Immature natural killer cell (primary cell): ENCODE data around the gene GPX4. TPM values are rescaled to one million over a fixed set of nuclear protein-coding genes. Genes with fewer than 3 reads are reported as not detected.

Source experiments
- DNase-seq, 3 donors: peaks; one replicate each; pipeline ENCODE4 v3.0.0; 2022; ENCODE audit warnings: mixed read lengths in 1 of 3
- H3K27ac Mint-ChIP-seq, 6 donors: one replicate each; pipeline ENCODE4 v1.8.0; 2020; ENCODE audit warnings: mixed read lengths in 6 of 6, mild to moderate bottlenecking in 5 of 6, inconsistent platforms in 4 of 6, moderate library complexity in 3 of 6
- H3K27me3 Mint-ChIP-seq, 3 donors: one replicate each; pipeline ENCODE4 v1.8.0; 2020 to 2021; ENCODE audit warnings: low read depth in 3 of 3, mild to moderate bottlenecking in 3 of 3, mixed read lengths in 3 of 3, moderate library complexity in 3 of 3, inconsistent platforms in 1 of 3
- H3K36me3 Mint-ChIP-seq, 3 donors: one replicate each; pipeline ENCODE4 v1.8.0; 2020; ENCODE audit warnings: mixed read lengths in 3 of 3, inconsistent platforms in 2 of 3, mild to moderate bottlenecking in 2 of 3
- H3K4me1 Mint-ChIP-seq, 2 donors: one replicate each; pipeline ENCODE4 v1.8.0; 2020; ENCODE audit warnings: inconsistent platforms in 2 of 2, mild to moderate bottlenecking in 2 of 2, mixed read lengths in 2 of 2, moderate library complexity in 1 of 2
- H3K4me3 Mint-ChIP-seq, 5 donors: one replicate each; pipeline ENCODE4 v1.8.0; 2020; ENCODE audit warnings: mild to moderate bottlenecking in 5 of 5, mixed read lengths in 5 of 5, inconsistent platforms in 3 of 5, moderate library complexity in 3 of 5
- H3K9me3 Mint-ChIP-seq, 6 donors: one replicate each; pipeline ENCODE4 v1.8.0; 2020; ENCODE audit warnings: mild to moderate bottlenecking in 6 of 6, mixed read lengths in 6 of 6, inconsistent platforms in 4 of 6, moderate library complexity in 3 of 6
- polyA plus RNA-seq, 3 donors: library from polyadenylated mRNA; unstranded; fragments of 300-500 nt; fragmentation: Illumina TruSeq; gene quantifications; one replicate each; pipeline ENCODE4 v1.2.3, GENCODE V29; 2021

GPX4 gene
- polyA plus RNA-seq, 3 donors from 2014 or later = 225 to 320 (median 280) TPM

GRCh38 chr19:1064661-1065605 is 38.9 kb upstream of the GPX4 start:
- Mint-ChIP-seq H3K9me3 (no peaks in the 10 kb centered on the region), H3K27ac (peak overlapping the region in 5 of 6 donors; percentile 24 to 85 (median 66)), H3K27me3 (peaks cover 6 to 21% (median 10%) of the 10 kb centered on the region in 3 donors), H3K4me3 (peak overlapping the region; percentile 45 to 71 (median 64)), H3K36me3 (peaks cover 7 to 8% (median 8%) of the 10 kb centered on the region in 3 donors), H3K4me1 (peaks cover 27 to 33% of the 10 kb centered on the region in 2 donors)
- peak; percentile 60 to 66 (median 60) for DNase-seq

- H3K36me3 Mint-ChIP-seq = peaks cover 7 to 8% (median 8%) of the 10 kb centered on the region in 3 donors
- no peaks in the 10 kb centered on the region for H3K9me3 Mint-ChIP-seq
- H3K4me1 Mint-ChIP-seq = peaks cover 30 to 35% of the 10 kb centered on the region in 2 donors
- DNase-seq = no peak
- H3K4me3 Mint-ChIP-seq = peak overlapping the region; percentile 2 to 52 (median 40)
- H3K27me3 Mint-ChIP-seq = peaks cover 9 to 21% (median 10%) of the 10 kb centered on the region in 3 donors
- H3K27ac Mint-ChIP-seq = peak overlapping the region in 5 of 6 donors; percentile 17 to 84 (median 40)
These were observed 38.1 kb upstream of the GPX4 start for GRCh38 chr19:1065606-1066109.

GRCh38 chr19:1066251-1066747 is 37.5 kb upstream of the GPX4 start:
- H3K4me3 Mint-ChIP-seq = peak overlapping the region; percentile 73 to 98 (median 80)
- H3K27me3 Mint-ChIP-seq = peaks cover 9 to 21% (median 10%) of the 10 kb centered on the region in 3 donors
- H3K27ac Mint-ChIP-seq = peak overlapping the region in 4 of 6 donors; percentile 84 to 96 (median 89)
- peaks cover 7 to 8% (median 8%) of the 10 kb centered on the region in 3 donors for H3K36me3 Mint-ChIP-seq
- H3K4me1 Mint-ChIP-seq = peaks cover 30 to 35% of the 10 kb centered on the region in 2 donors
- no peak for DNase-seq
- H3K9me3 Mint-ChIP-seq = no peaks in the 10 kb centered on the region

- no peaks in the 10 kb centered on the region for H3K9me3 Mint-ChIP-seq
- DNase-seq = peak; percentile 88 to 90 (median 89)
- peak within 1 kb of the TSS; percentile 90 to 98 (median 95) for H3K4me3 Mint-ChIP-seq
- H3K27ac Mint-ChIP-seq = peak within 1 kb of the TSS; percentile 95 to 98 (median 96)
- peaks cover 10 to 22% (median 12%) of the 10 kb centered on the region in 3 donors for H3K27me3 Mint-ChIP-seq
- peaks cover 7 to 10% (median 10%) of the 10 kb centered on the region in 3 donors for H3K36me3 Mint-ChIP-seq
- peaks cover 33 to 38% of the 10 kb centered on the region in 2 donors for H3K4me1 Mint-ChIP-seq
These were observed 37.0 kb upstream of the GPX4 start, which contains the start of gene ARHGAP45 for GRCh38 chr19:1066748-1067340. Gene ARHGAP45, plus strand, starts transcription at chr19:1067167. Its CDS starts 239 bp downstream, at chr19:1067406.

- no peaks in the 10 kb centered on the region for H3K9me3 Mint-ChIP-seq
- peaks cover 39 to 44% of the 10 kb centered on the region in 2 donors for H3K4me1 Mint-ChIP-seq
- peaks cover 7 to 15% (median 12%) of the 10 kb centered on the region in 3 donors for H3K36me3 Mint-ChIP-seq
- peak in 1 of 3 donors; percentile 84 for DNase-seq
- H3K4me3 Mint-ChIP-seq = peak overlapping the region; percentile 90 to 98 (median 95)
- peaks cover 12 to 26% (median 13%) of the 10 kb centered on the region in 3 donors for H3K27me3 Mint-ChIP-seq
- H3K27ac Mint-ChIP-seq = peak overlapping the region; percentile 95 to 98 (median 96)
These were observed 36.3 kb upstream of the GPX4 start for GRCh38 chr19:1067341-1067957.

- H3K27me3 Mint-ChIP-seq = peaks cover 13 to 32% (median 15%) of the 10 kb centered on the region in 3 donors
- DNase-seq = peak; percentile 64 to 74 (median 73)
- peaks cover 48 to 50% of the 10 kb centered on the region in 2 donors for H3K4me1 Mint-ChIP-seq
- H3K4me3 Mint-ChIP-seq = peak overlapping the region; percentile 90 to 98 (median 95)
- peak overlapping the region; percentile 95 to 98 (median 96) for H3K27ac Mint-ChIP-seq
- no peaks in the 10 kb centered on the region for H3K9me3 Mint-ChIP-seq
- H3K36me3 Mint-ChIP-seq = peaks cover 7 to 17% (median 12%) of the 10 kb centered on the region in 3 donors
These were observed 35.5 kb upstream of the GPX4 start for GRCh38 chr19:1068009-1069001.

GRCh38 chr19:1069009-1069779 is 34.6 kb upstream of the GPX4 start:
- peak; percentile 71 to 79 (median 75) for DNase-seq
- peak overlapping the region; percentile 91 to 97 (median 96) for H3K27ac Mint-ChIP-seq
- H3K9me3 Mint-ChIP-seq = no peaks in the 10 kb centered on the region
- H3K27me3 Mint-ChIP-seq = peaks cover 13 to 40% (median 15%) of the 10 kb centered on the region in 3 donors
- H3K36me3 Mint-ChIP-seq = peaks cover 7 to 17% (median 12%) of the 10 kb centered on the region in 3 donors
- H3K4me1 Mint-ChIP-seq = peaks cover 47 to 53% of the 10 kb centered on the region in 2 donors
- peak overlapping the region; percentile 83 to 98 (median 91) for H3K4me3 Mint-ChIP-seq

- H3K27ac Mint-ChIP-seq = no peak overlapping the region
- H3K36me3 Mint-ChIP-seq = peaks cover 9 to 18% (median 14%) of the 10 kb centered on the region in 3 donors
- peaks cover 18 to 50% (median 19%) of the 10 kb centered on the region in 3 donors for H3K27me3 Mint-ChIP-seq
- H3K4me3 Mint-ChIP-seq = no peak overlapping the region
- H3K9me3 Mint-ChIP-seq = no peaks in the 10 kb centered on the region
- peaks cover 39 to 50% of the 10 kb centered on the region in 2 donors for H3K4me1 Mint-ChIP-seq
- no peak for DNase-seq
These were observed 33.2 kb upstream of the GPX4 start for GRCh38 chr19:1070576-1070930.

GRCh38 chr19:1070931-1071791 is 32.6 kb upstream of the GPX4 start:
- peaks cover 21 to 54% (median 23%) of the 10 kb centered on the region in 3 donors for H3K27me3 Mint-ChIP-seq
- H3K4me1 Mint-ChIP-seq = peaks cover 45 to 52% of the 10 kb centered on the region in 2 donors
- peak overlapping the region in 3 of 5 donors; percentile 27 to 67 (median 46) for H3K4me3 Mint-ChIP-seq
- peak overlapping the region in 3 of 6 donors; percentile 82 to 84 (median 84) for H3K27ac Mint-ChIP-seq
- H3K36me3 Mint-ChIP-seq = peaks cover 15 to 25% (median 20%) of the 10 kb centered on the region in 3 donors
- no peak for DNase-seq
- H3K9me3 Mint-ChIP-seq = no peaks in the 10 kb centered on the region

GRCh38 chr19:1072371-1073015 is 31.3 kb upstream of the GPX4 start:
- Mint-ChIP-seq H3K4me3 (peak overlapping the region; percentile 17 to 58 (median 36)), H3K27me3 (peaks cover 29 to 63% (median 30%) of the 10 kb centered on the region in 3 donors), H3K27ac (peak overlapping the region; percentile 55 to 90 (median 83)), H3K4me1 (peaks cover 56 to 59% of the 10 kb centered on the region in 2 donors), H3K36me3 (peaks cover 19 to 30% (median 25%) of the 10 kb centered on the region in 3 donors), H3K9me3 (no peaks in the 10 kb centered on the region)
- no peak for DNase-seq
